ENCODE data around the gene CDC25C.

DNA sequence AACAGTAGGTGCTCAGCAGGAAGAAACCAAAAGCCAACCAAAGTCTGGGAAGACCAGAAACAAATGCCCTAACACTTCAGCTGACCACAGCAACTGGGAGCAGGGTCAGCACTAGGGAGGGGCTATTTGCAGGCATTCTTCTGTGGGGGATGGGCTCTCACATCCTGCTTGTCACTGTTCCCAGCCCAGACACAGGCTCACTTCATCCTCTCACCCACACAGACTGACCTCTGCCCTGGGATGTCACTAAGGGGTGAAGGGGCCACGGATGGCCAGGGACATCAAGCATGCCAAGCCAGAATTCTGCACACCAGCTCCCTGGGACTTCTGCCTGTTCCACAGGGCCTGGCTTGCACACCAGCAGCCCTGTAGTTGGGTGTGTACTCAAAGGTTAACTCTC, 85.9 kb downstream of the CDC25C start:
- no peak for TF ChIP-seq POLR2A (IDR thresholded peaks at IDR 0.05)
- TF ChIP-seq, protein P1, sequence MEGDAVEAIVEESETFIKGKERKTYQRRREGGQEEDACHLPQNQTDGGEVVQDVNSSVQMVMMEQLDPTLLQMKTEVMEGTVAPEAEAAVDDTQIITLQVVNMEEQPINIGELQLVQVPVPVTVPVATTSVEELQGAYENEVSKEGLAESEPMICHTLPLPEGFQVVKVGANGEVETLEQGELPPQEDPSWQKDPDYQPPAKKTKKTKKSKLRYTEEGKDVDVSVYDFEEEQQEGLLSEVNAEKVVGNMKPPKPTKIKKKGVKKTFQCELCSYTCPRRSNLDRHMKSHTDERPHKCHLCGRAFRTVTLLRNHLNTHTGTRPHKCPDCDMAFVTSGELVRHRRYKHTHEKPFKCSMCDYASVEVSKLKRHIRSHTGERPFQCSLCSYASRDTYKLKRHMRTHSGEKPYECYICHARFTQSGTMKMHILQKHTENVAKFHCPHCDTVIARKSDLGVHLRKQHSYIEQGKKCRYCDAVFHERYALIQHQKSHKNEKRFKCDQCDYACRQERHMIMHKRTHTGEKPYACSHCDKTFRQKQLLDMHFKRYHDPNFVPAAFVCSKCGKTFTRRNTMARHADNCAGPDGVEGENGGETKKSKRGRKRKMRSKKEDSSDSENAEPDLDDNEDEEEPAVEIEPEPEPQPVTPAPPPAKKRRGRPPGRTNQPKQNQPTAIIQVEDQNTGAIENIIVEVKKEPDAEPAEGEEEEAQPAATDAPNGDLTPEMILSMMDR (IDR thresholded peaks at IDR 0.05): no peak
- TF ChIP-seq POLR2AphosphoS5 (IDR thresholded peaks at IDR 0.05): no peak
- no peak for TF ChIP-seq EP300 (IDR thresholded peaks at IDR 0.05; ENCODE audit: low read depth)

Measured in transverse colon (tissue), 4 donors.